ENCODE results near the gene LCE1C.

LCE1C gene

GRCh38 chr1:152806576-152806975, at the start of gene LCE1C:
LCE1C (minus strand) TSS chr1:152806651; CDS start chr1:152805478, 1,173 bp downstream.
- no peak for DNase-seq

- DNase-seq: no peak
These were observed 49.2 kb upstream of the LCE1C start for GRCh38 chr1:152855661-152856060.

GRCh38 chr1:152842556-152842955, 36.1 kb upstream of the LCE1C start, which contains the start of gene LCE6A:
LCE6A (plus strand) TSS chr1:152842856; CDS start chr1:152843521, 665 bp downstream.
- no peak for DNase-seq

GRCh38 chr1:152836870-152837269, 30.4 kb upstream of the LCE1C start:
- no peak for DNase-seq

GRCh38 chr1:152827173-152827572, 20.7 kb upstream of the LCE1C start, which contains the start of gene LCE1A:
LCE1A (plus strand) TSS chr1:152827473; CDS start chr1:152827473, 0 bp downstream.
- no peak for DNase-seq

GRCh38 chr1:152824964-152825363, 18.5 kb upstream of the LCE1C start:
- DNase-seq: no peak

- no peak for DNase-seq
These were observed 16.8 kb upstream of the LCE1C start for GRCh38 chr1:152823294-152823693.

- DNase-seq: no peak
These were observed 10.9 kb upstream of the LCE1C start for GRCh38 chr1:152817309-152817708.

GRCh38 chr1:152811671-152812070, 5.2 kb upstream of the LCE1C start, which contains the start of gene LCE1B:
LCE1B (plus strand) TSS chr1:152811971; CDS start chr1:152812447, 476 bp downstream.
- DNase-seq: no peak

GRCh38 chr1:152811050-152811449, 4.6 kb upstream of the LCE1C start:
- no peak for DNase-seq

- DNase-seq: no peak
These were observed 5.1 kb downstream of the LCE1C start for GRCh38 chr1:152801333-152801732.

- DNase-seq: no peak
These were observed 10.0 kb downstream of the LCE1C start, which contains the start of gene LCE1D for GRCh38 chr1:152796421-152796820. LCE1D (plus strand) TSS chr1:152796721; CDS start chr1:152797795, 1,074 bp downstream.

- DNase-seq: no peak
These were observed 10.8 kb downstream of the LCE1C start for GRCh38 chr1:152795686-152796085.

- DNase-seq: no peak
These were observed 20.4 kb downstream of the LCE1C start, which contains the start of gene LCE1E for GRCh38 chr1:152786077-152786476. LCE1E (plus strand) TSS chr1:152786257; CDS start chr1:152787300, 1,043 bp downstream.

- no peak for DNase-seq
These were observed 23.4 kb downstream of the LCE1C start for GRCh38 chr1:152783095-152783494.

- DNase-seq: no peak
These were observed 28.8 kb downstream of the LCE1C start for GRCh38 chr1:152777510-152778137.

- no peak for DNase-seq
These were observed 30.1 kb downstream of the LCE1C start for GRCh38 chr1:152776361-152776760.

GRCh38 chr1:152774875-152775274, 31.6 kb downstream of the LCE1C start, which contains the start of gene LCE1F:
LCE1F (plus strand) TSS chr1:152775140; CDS start chr1:152776372, 1,232 bp downstream.
- no peak for DNase-seq

GRCh38 chr1:152770411-152770810, 36.0 kb downstream of the LCE1C start:
- no peak for DNase-seq

GRCh38 chr1:152768847-152769533, 37.5 kb downstream of the LCE1C start:
- no peak for DNase-seq

- no peak for DNase-seq
These were observed 44.7 kb downstream of the LCE1C start for GRCh38 chr1:152761609-152762213.

GRCh38 chr1:152760551-152761190, 45.8 kb downstream of the LCE1C start:
- no peak for DNase-seq
